ENCODE measurements around the gene FAH.
"Not testable (repeated sequence)": the region's sequence is repeated elsewhere in the genome, so short reads cannot be mapped to it uniquely, and the experiment has no call there.

The FAH gene

DNA sequence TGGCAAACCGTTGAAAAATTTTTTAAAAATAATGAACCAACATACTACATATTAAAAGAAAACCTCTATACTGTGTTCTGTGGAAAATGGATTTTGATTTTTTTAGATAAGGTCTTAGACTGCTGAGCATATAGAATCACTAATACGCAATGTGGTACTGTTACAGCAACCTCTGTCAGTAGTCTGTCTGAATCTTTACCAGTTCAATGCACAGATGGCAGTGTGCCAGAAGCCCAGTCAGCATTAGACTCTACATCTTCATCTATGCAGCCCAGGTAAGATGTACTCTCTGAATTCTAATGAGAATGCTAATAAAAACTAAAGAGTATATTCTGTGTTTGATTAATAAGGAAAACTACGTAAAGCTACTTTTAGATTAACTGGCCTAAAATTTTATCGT lies 31.3 kb upstream of the FAH start:
- no peak for TF ChIP-seq CTCF (IDR thresholded peaks at IDR 0.05; ENCODE audit: control extremely low read depth, extremely low read depth, low read depth, missing control alignments)
- ChIA-PET CTCF (interaction anchor here (1.0 to 1.6 kb wide), 2 partner anchors 10 to 14 kb away, joined by 3 read pairs; no protein-coding TSS in a partner anchor), POLR2A (no interaction called here)
- no peak for DNase-seq (ENCODE audit: extremely low spot score)

DNA sequence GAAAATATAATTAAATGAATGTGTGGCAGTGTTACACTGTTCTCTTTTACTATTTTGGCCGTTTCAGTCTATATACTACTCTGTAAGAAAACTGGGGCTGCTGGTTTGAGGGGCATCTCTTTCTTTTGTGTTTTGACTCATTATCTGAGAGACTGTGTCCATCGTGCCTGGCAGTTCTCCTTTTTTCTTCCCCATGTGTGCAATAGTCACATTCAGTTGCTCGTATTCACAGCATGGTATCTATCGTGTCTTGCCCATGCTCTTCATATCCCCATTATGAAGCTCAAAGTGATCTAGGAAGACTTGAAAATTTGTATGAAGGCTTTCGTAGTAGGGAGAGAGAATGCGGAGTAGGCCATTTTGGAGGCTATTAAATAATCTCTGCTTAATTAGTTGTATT lies 29.8 kb upstream of the FAH start:
- TF ChIP-seq CTCF (IDR thresholded peaks at IDR 0.05; ENCODE audit: control extremely low read depth, extremely low read depth, low read depth, missing control alignments) = no peak
- DNase-seq (ENCODE audit: extremely low spot score) = no peak
- CTCF ChIA-PET = interaction anchor here (1.4 to 1.9 kb wide), 3 partner anchors 11 to 19 kb away, joined by 3 to 4 read pairs (median 3); no protein-coding TSS in a partner anchor
- POLR2A ChIA-PET = no interaction called here

DNA sequence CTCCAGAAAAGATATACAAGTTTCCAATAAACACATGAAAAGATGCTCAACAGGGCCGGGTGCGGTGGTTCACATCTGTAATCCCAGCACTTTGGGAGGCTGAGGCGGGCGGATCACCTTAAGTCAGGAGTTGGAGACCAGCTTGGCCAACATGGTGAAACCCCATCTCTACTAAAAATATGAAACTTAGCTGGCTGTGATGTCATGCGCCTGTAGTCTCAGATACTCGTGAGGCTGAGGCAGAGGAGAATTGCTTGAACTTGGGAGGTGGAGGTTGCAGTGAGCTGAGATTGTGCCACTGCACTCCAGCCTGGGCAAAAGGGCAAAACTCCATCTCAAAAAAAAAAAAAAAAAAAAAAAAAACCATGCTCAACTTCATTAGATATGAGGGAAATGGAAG lies 25.5 kb upstream of the FAH start:
- POLR2A ChIA-PET; DNase-seq (ENCODE audit: extremely low spot score): not testable (repeated sequence)
- CTCF ChIA-PET = interaction anchor here (0.9 kb wide), 1 partner anchor 46 kb away, joined by 3 read pairs; no protein-coding TSS in a partner anchor

DNA sequence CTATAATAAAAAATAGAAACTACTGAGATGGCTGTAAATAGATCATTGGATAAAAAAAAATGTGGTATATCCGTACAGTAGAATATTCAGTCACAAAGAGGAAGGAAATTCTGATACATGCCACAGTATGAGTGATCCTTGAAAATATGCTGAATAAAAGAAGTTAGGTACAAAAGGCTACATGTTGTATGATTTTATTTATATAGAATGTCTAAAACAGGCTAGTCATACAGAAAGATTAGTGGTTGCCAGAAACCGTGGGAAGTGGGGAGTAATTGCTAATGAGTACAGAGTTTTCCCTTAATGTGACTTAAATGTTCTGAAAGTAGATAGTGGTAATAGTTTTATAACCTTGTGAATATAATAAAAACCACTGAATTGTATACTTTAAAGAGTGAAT lies 24.9 kb upstream of the FAH start:
- ChIA-PET CTCF (no interaction called here), POLR2A (no interaction called here)
- TF ChIP-seq CTCF (IDR thresholded peaks at IDR 0.05; ENCODE audit: control extremely low read depth, extremely low read depth, low read depth, missing control alignments) = no peak
- no peak for DNase-seq (ENCODE audit: extremely low spot score)

GRCh38 chr15:80132382-80132781 lies 20.4 kb upstream of the FAH start:
- ChIA-PET POLR2A (no interaction called here), CTCF (interaction anchor here (1.3 kb wide), 1 partner anchor 10 kb away, joined by 4 read pairs; no protein-coding TSS in a partner anchor)
- TF ChIP-seq CTCF (IDR thresholded peaks at IDR 0.05; ENCODE audit: control extremely low read depth, extremely low read depth, low read depth, missing control alignments) = no peak
- DNase-seq (ENCODE audit: extremely low spot score) = no peak

DNA sequence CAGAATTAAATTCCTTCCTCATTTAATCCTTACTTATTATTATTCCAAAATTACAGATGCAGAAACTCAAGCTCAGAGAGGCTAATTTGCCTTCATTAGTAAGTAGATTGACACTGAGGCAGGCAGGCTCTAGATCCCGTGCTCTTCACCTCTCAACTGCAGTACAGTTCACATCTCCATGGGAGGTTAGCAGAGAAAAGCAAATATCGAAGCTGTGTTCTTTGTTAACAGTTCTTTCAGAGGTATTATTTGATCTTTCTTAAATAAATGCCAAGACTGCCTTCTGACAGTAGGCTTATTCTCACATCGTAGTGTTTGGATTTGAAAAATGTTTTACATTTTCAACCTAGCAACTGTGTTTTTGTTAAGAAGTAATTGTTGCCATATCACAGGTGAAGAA lies 15.9 kb upstream of the FAH start:
- CTCF ChIA-PET = no interaction called here
- no peak for DNase-seq (ENCODE audit: extremely low spot score)
- TF ChIP-seq CTCF (IDR thresholded peaks at IDR 0.05; ENCODE audit: control extremely low read depth, extremely low read depth, low read depth, missing control alignments) = no peak
- POLR2A ChIA-PET = no interaction called here

GRCh38 chr15:80138961-80139360 lies 13.8 kb upstream of the FAH start:
- no peak for TF ChIP-seq CTCF (IDR thresholded peaks at IDR 0.05; ENCODE audit: control extremely low read depth, extremely low read depth, low read depth, missing control alignments)
- DNase-seq (ENCODE audit: extremely low spot score) = no peak
- ChIA-PET POLR2A (no interaction called here), CTCF (interaction anchor here (0.9 to 1.5 kb wide), 3 partner anchors 12 to 103 kb away, joined by 3 to 6 read pairs (median 3); no protein-coding TSS in a partner anchor)
